Activated CD4-positive, alpha-beta T cell treated with anti-CD3 and anti-CD28 coated beads for 1 hour (primary cell): ENCODE results near the gene INAFM2.

Experiments
- DNase-seq: peaks from one replicate; pipeline ENCODE4 v3.0.0-alpha.2; 2020

INAFM2 gene

DNA sequence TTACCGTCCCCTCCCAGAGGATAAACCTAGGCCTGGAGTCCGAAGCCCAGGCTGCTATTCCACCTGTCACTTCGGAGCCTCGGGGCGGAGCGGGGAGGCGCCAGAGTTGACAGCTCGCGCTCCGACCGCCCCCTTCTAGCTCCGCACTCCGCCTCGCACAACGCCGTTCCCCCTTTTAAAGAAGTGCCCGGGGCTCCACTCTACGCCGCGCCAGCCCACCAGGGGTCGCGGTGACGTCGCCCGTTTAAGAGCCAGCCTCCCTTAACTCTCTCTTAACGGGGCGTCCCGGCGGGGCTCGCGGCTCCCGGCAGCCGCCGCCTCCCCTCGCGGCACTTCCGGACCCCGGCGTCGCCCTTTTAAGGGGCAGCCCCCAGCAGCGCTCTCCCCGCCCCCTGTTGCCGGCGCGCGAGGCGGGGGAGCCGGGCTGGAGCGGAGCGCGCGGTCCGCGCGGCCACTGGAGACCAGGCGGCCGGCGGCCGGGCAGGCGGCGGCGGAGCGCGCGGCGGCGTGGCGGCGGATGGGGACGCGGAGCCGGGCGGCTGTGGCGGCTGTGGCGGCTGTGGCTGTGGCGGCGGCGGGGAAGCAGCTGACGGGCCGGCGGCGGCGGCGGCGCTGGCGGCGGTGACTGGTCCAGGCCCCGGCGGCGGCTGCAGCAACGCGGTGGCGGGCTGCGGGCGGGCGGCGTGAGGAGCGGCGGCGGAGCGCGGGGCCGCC lies at the start of gene INAFM2:
TSS of gene INAFM2 (plus strand) at position 454 of the 714 bp plus-strand sequence. CDS start 364 bp downstream, outside the sequence.
- DNase-seq, result peak; percentile 86

DNA sequence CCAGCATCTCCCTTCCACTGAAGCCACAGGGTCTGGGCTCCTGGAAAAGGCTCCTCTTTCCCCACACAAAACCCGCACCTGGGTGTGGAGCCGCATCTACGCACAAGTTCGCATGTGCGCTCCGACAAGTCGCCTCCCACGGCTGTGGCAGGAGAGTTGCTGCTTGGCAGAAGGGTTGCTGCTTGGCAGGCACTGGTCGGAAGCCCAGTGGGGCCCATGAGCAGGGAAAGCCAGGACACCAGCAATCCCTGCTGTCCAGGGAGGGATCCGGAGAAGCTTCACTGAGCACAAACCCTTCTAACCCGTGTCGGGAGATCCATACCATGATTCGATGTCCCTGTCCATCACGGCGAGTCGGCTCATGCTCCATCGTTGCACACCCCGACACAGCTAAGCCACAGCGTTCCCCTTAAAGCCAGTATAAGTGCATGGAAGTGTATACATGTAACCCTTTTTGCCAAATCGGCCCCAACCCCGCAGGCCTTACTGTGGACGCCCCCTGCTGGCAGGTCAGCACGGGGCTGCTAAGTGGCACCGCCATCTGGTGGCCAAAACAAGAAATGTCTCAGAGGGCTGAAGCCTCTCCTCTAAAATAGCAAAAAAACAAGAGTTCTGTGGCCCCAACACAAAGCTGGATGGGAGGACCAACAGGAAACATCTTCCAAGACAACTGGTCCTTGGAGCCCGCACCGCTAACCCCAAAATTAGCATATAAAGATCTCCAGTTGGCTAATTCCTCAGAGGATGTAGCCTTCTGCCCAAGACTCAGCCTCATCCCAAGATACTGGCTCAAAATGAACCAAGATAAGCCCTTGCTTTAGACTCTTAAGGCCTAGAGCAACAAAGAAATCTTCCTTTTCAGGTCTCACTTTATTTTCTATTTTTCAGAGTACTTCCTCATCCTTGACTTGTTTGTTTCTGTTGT lies 48.9 kb upstream of the INAFM2 start:
- DNase-seq, result peak; percentile 84

DNA sequence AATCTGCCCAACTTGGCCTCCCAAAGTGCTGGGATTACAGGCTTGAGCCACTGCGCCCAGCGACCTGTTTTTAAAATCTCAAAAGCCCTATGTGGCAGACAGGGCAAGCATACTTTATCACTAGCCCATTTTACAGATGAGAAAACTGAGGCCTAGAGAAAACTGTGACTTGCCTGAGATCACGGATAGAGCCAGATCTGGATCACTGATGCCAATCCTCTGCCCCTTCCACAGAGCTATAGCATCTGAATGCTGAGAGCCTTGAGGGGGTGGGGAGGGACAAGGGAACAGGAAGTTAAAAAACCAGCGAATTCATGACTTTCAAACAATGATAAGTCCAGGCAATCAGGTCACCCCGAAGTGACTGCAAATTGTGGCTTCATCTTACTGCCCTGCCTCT lies 48.0 kb upstream of the INAFM2 start:
- no peak for DNase-seq

DNA sequence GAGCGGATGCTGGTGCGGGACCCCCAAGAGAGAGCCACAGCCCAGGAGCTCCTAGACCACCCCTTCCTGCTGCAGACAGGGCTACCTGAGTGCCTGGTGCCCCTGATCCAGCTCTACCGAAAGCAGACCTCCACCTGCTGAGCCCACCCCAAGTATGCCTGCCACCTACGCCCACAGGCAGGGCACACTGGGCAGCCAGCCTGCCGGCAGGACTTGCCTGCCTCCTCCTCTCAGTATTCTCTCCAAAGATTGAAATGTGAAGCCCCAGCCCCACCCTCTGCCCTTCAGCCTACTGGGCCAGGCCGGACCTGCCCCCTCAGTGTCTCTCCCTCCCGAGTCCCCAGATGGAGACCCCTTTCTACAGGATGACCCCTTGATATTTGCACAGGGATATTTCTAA lies 47.5 kb upstream of the INAFM2 start:
- no peak for DNase-seq

DNA sequence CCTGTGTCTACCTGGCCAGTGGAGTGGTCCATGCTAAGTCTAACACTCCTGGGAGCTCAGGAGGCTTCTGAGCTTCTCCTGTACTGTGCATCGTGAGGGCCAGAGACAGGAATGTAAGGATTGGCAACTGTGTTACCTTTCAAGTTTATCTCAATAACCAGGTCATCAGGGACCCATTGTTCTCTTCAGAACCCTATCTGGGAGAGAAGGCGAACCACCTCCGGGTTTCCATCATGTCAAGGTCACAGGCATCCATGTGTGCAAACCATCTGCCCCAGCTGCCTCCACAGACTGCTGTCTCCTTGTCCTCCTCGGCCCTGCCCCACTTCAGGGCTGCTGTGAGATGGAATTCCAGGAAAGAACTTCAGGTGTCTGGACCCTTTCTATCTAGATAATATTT lies 46.6 kb upstream of the INAFM2 start:
- no peak for DNase-seq

DNA sequence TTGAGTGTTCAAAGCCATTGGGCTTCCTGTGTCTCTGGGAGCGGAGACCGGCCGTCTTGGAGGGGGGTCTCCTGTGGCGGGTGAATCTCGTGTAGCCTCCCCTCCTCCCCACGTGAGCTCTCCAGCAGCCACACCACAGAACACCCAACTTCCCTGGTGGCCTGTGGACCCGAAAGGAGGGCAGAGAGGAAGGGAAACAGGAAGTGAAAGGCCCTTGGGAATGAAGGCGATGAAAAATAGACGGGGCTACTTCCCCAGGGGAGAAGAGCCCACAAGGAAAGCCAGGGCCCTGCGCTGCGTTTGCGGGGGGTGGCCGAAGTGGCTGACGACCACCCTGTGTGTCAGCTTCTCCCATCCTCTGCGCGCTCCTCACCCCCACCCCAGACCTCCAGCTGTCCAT lies 46.0 kb upstream of the INAFM2 start:
- DNase-seq, result no peak

DNA sequence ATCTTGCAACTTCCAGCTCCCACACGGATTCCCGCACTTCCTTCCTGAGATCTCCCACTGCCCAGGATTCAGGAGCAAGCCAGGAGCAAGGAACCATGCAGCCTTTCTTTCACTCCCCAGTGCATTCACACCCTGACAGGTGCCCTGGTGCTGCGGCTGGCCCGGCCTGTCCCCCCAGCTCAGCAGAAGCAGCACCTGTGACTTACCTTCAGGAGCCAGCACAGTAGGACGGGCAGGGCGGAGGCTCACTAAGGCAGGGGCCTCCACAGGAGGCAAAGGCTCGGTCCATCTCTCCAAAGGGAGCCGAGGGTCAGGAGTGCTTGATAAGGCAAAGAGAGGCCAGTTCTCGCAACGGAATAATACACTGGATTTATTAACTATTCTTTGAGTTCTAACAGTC lies 45.5 kb upstream of the INAFM2 start:
- DNase-seq, result no peak

DNA sequence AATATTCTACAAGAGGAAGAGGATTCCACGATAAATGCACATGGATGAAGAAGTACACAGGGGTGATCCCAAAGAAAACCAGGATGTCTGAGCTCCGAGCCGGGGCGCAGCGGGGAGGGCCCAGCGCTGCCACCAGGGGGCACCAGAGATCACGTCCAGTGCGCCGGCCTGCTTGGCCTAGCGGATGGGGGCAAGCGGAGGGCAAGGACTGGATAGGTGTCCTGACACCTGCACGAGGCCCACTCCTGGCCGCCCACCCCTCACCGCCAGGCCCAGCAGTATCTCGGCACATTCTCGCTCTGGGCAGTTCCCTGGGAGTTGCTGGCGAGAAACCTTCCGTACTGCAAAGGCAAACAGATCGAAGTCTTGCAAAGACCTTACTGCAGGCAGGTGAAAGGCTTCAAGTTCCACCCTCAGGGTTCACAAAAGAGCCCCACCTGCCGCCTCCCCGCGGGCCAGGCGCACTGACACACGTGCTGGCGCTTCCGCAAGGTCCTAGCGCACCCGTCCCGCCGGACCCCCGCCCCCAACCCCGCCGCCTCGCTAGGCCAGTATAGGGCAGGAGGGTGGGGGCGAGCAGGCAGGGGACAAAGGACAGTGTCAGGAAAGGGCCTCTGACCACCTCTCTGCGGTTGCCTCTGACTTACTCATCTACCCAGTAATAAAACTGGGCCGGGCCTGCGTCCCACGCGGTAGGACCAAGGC lies 43.9 kb upstream of the INAFM2 start:
- DNase-seq, result peak; percentile 52

DNA sequence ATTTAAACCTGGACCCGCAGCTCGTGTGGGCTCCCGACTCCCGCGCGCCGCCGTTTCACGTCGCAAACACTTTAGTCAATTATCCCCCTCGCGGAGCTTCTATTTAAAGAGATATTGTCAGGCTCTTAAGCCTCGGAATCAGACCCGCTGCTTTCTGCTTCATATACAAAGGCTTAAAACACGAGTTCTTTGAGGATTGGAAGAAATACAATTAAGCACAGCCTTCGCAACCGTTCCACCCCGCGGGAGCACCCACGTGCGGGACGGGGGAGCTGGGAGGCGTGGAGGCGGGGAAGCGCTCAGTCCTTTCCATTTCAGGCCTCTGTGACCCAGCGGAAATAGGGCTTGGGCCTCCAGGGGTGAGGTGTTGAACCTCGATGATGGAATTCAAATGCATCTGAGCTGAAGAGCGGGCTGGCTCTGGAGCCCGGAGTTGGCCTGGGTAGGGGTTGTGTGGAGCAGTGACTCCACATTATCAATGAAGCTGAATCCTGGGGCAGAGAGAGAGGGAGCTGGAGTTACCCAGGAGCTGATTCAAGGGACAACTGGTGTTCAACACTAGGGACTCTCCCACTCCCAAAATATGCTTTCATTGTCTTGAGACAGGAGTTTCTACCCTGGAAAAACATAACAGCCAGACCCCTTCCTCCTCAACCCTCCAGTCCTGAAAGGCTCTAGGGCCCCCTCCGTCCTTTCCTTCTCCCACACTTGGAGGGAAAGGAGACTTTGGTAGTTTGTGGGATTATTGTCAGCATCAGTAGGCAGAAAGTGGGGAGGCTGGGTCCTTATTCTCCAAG lies 43.0 kb upstream of the INAFM2 start:
- no peak for DNase-seq

DNA sequence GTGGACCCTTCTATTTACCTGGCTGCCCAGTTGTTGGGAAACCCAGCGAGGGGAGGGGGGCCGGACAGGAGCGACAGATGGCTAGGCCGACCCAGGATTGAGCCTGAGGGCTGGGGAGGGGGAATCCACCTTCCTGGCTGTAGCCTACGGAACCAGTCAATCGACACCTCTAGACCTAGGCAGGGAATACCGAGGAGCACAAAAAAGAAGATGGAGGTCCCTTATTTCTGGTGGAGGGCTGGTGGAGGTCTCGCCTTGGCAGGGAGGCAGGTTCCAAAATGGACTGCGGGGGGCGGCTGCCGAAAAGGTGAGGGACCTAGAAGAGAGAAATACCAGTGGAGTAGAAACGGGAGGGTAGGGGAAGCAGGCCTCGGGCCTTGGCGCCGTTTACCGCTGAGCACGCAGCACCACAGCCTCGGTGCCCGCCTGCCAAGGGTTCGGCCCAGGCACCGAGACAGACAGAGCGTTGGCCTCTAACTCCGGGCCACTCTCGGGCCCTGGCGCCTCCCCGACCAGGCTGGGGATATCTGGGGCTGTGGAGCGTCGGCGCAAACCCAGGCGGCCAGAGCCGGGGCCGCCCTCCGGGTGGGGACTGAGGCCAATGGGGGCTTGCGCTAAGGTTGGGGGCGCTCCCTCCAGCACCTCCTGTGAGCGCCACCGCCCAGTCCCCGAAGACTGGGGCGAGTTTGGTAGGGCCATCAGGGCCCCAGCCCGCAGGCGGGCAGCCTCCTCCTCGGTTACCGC lies 42.3 kb upstream of the INAFM2 start:
- DNase-seq, result no peak

DNA sequence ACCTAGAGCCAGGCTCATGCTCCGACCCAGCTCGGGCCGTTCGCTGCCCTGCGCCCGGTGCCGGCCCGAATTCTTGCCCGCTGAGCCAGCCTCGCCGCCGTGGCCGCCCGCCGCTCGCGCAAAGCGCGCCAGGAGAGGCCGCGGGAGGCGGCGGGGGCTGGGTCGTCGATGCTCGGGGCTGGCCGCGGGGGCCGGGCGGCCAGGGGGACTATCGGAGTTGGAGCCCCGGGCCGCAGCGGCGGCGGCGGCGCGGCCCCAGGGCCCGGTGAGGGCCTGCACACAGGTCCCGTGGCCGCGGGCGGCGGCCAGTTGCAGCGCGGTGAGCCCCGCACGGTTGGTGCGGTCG lies 41.7 kb upstream of the INAFM2 start:
- no peak for DNase-seq

DNA sequence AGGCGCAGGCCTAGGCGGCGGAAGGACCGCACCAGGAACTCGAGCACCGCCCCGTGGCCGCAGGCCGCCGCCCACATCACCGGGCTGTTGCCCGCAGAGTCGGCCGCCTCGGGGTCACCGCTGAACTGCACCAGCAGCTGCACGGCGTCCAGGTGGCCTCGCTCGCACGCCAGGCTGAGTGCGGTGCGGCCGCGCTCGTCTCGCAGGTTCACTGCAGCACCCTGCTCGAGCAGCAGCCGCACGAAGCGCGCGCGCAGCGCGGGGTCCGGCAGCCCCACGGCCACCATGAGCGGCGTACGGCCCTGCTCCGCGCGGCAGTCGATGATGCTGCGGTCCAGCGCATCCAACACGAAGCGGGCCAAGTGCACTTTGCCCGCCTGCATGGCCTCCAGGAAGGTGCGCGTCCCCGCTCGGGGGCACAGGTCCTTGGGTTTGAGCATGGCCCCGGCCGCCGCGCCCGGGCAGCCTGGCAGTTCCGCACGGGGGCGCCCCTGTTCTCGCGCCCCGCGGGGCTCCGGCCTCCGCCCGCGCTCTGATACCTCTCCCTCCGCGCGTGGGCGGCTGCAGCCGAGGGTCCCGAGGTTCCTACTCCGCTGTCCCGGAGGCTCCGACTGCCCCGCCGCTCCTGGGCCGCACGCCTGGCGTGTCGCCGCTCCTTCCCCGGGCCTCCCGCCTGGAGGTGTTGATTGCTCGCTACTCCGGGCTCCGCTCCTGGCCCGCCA lies 41.2 kb upstream of the INAFM2 start:
- DNase-seq, result peak; percentile 33

DNA sequence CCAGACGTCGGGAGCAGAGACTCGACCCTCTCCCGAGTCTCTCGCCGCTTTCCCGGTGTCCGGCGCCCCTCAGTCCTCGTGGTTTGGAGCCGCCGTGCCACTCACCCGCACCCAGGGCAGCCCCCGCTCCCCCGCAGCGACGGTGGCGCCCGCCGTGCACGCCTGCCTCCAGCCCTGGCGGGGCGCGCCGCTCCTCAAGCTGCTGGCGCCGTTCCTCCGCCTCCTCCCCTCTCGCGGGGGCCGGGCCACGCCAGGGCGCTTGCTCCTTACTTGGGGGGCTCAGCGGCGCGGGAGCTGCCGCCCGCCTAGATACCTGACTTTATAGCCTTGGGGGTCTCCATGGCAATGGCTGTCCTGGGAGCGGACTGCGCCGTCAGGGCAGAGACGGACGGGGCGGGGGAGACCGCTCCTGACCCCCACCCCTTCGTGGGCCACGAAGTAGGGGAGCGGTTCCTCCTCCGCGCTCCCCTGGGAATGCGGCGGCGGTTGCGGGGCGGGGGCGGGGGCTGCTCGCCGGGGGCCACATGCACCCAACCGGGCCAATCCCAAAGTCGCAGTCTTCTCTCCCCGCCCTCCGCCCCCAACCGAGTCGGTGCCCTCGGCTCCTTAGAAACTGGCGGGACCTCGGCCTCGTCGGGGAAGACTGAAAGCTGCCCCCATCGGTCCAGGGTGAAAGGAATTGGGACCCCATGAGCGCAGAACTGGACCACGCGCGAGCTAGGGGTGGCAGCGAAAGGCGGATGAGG lies 40.5 kb upstream of the INAFM2 start, which contains the start of gene ANKRD63:
TSS of gene ANKRD63 (minus strand) at position 196 of the 746 bp plus-strand sequence. CDS start 478 bp downstream, outside the sequence.
- no peak for DNase-seq

DNA sequence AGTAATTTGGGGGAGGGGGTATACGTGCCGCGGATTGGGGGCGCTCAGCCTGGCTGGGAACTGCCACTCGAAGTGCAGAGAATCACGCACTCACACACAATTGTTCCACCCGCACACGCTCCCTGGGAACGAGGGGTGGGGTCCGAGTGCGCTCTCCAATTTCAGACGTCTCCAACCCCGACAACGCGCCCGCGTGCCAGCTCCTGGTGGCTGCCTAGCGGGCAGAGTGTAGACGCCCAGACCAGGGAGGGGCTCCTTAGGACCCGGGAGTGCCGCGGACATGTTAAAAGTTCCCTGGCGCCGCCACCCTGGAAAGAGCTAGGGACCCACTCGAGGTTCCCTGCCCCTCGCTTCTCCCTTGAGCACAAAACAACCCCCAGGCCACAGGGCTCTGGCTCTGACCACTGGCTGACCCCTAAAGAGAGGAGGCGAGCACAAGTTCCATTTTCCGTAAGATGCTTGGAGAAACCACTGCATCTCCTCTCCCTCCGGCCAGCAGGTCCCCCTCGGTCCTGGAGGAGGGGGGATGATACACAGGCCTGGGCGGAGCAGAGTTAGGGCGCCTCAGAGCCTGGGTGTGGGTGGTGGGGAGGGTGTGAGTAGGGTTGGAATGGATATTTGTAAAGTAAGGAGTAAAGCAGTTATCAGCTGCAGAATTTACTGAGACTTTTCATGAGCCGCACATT lies 39.7 kb upstream of the INAFM2 start:
- no peak for DNase-seq

DNA sequence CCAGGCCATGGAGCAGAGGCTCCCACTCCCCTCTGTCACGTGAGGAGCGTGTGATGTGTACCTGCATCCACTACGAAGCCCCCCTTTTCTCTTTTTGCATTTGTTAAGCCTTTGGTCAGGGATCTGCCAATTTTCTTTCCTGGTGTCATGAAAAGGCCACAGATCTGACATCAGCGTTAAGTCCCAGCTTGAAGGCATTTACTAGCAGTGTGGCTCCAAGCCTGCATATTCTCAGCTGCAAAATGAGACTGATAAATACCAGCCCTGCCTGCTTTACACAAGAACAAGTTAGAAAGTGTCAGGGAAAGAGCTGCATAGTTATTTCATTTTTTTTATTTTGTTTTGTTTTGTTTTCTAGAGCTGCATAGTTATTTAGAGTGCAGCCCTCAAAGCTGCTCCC lies 38.3 kb upstream of the INAFM2 start:
- DNase-seq, result no peak

DNA sequence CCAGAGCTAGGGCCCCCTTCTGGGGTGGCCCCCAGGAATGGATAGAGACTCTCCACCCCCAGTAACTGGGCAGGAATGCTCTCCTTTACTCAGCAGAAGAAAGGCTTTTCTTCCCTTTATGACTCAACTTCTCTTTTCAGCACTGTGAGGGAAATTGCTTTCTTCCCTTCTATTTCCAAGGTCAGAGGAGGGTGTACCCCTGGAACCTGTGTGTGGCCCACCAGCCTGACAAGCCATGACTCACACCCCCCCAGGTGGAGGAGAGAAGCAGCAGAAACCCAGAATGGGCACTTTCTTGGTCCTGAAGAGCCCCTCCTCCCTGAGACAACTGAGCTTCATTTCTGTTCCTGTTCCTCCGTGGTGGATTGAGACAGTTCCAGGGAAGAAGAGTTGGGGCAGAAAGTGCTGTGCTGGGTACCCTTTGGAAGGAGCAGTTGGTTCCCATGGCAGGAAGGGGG lies 37.9 kb upstream of the INAFM2 start:
- DNase-seq, result no peak

DNA sequence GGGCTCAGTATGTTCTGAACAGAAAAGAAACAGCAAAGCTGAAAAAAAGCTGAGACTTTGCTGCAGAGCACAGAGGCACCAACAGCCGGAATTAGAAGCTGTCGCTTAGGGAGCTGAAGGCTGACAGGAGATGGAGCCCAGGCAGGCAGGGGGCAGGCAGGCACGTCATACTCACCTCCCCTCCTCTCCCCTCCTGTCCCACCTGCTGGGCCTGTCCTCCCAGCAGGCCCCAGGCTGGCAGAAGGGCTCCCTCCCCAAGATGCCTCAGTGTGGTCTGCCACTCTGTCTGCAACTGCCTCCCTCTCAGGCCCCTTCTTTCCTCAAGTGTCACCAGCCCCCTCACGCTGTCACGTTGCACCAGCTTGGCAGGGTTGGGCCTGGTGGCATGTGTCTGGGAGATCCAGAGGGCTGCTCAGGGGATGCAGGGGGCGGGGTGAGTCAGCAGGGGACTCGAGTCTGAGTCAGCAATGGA lies 37.4 kb upstream of the INAFM2 start:
- no peak for DNase-seq

DNA sequence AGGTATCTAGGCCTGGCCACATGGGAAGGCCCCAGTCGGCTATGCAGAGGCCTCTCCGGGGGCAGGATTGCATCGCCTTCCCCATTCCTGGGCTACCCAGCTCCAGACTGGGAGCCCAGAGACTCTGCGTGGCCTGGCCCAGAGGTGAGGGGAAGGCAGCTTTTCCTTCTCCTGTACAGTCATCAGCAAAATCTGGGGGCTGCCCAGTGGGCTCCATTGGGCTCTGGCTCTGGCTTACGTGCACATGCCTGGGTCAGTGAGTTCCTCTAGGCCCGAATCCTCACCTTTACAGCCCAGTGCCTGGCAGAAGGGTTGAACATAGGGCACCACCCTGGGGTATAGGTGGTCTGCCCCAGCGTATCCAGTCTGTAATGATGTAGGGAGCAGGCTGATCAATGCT lies 36.7 kb upstream of the INAFM2 start:
- DNase-seq, result no peak

DNA sequence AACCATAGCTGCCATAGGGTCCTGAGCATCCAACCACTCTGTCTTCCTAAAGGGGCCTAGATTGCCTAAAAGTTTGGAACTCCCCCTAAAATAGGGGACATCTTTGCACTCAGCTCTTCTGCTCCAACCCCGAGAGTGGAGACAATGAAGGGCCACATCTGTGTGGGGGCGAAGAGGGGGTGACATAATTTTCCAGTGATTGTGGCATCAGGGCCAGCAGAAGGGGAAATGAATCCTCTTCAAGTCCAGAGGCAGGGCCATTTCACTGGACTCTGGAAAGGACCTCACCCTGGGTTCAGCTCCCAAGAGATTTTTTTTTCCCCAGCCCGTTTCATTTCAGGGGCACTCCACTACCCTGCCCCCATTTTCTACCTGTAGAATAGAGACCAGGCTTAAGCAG lies 36.0 kb upstream of the INAFM2 start:
- DNase-seq, result no peak

DNA sequence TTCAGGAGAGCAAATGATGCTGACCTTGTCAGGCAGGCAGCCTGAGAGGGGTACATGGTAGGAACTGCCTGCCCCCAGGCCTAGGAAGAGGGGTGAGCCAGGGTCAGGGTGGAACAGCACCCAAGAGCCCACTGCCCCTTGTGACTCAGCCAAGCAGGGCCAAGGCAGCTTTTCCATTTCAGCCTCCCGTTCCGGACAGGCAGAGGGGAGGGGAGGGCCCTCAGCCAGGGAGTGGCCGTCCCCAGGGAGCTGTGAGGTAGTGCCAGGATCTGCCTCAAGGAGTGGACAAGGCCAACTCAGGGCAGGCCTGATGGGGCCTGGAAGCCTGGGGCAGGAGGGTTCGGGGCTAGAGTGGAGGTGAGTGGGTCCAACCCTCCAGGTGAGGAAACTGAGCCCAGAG lies 35.5 kb upstream of the INAFM2 start:
- no peak for DNase-seq
